ENCODE results near the gene NAA35.

DNA sequence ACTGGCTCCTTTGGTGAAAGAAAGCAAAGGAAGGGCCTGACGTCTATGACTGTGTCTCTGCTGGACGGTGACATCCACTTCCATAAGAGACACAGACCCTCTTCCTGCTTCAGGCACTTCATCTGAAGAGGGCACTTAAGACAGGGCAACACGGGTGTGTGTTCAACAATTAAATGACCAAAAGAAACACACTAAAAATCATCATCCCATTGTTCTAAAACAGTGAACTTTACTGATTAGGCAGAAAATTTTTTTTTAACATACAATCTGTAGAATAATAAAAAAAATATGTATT is 99.9 kb downstream of the NAA35 start:
- TF ChIP-seq, protein P1, sequence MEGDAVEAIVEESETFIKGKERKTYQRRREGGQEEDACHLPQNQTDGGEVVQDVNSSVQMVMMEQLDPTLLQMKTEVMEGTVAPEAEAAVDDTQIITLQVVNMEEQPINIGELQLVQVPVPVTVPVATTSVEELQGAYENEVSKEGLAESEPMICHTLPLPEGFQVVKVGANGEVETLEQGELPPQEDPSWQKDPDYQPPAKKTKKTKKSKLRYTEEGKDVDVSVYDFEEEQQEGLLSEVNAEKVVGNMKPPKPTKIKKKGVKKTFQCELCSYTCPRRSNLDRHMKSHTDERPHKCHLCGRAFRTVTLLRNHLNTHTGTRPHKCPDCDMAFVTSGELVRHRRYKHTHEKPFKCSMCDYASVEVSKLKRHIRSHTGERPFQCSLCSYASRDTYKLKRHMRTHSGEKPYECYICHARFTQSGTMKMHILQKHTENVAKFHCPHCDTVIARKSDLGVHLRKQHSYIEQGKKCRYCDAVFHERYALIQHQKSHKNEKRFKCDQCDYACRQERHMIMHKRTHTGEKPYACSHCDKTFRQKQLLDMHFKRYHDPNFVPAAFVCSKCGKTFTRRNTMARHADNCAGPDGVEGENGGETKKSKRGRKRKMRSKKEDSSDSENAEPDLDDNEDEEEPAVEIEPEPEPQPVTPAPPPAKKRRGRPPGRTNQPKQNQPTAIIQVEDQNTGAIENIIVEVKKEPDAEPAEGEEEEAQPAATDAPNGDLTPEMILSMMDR (IDR thresholded peaks at IDR 0.05), result no peak
- no peak for TF ChIP-seq POLR2A (IDR thresholded peaks at IDR 0.05)

All from breast epithelium (tissue), 3 donors.